HepG2 (cell line): Measurements from ENCODE around the gene CD79A. TPM values are rescaled to one million over a fixed set of nuclear protein-coding genes. Genes with fewer than 3 reads are reported as not detected.

Experiments
- ATAC-seq: fragments of 200-7000 bp; cut with Tn5 transposase; 3 replicates; pipeline ENCODE4 v1.9.1; 2020; ENCODE audit warnings: mild to moderate bottlenecking, moderate library complexity
- BruUV-seq: library from RNA; stranded (reverse); fragments of 400-500 nt; replicated peaks from 2 replicates; lab custom pipeline; 2021; lab: Mats Ljungman, UMichigan
- CTCF ChIA-PET: fragments of 300-600 bp; formaldehyde crosslinking; extraction: SDS; loops from one replicate; lab custom pipeline; 2021; ENCODE audit warnings: low total read pairs, inconsistent platforms, low intra/inter-chr PET ratio; lab: Yijun Ruan, JAX
- POLR2A ChIA-PET: fragments of 350-600 bp; sonication (Branson Sonifier 250); formaldehyde crosslinking; loops from one replicate; lab custom pipeline; 2020; ENCODE audit warnings: antibody characterized with exemption, inconsistent platforms; lab: Yijun Ruan, JAX
- DNase-seq: peaks from one replicate; pipeline ENCODE4 v3.0.0-alpha.2; 2015; ENCODE audit warnings: low spot score
- FAIRE-seq: peaks from 3 replicates; lab custom pipeline; 2011; peaks lifted over from hg19 to GRCh38; lab: Jason Lieb, UNC
- H2AFZ ChIP-seq: one replicate; pipeline ENCODE4 v1.6.1; 2011; ENCODE audit warnings: low read length, inconsistent platforms
- H3K27ac ChIP-seq: fragments of 300-600 bp; 3 replicates; pipeline ENCODE4 v1.8.0; 2011; ENCODE audit warnings: mixed run types, mild to moderate bottlenecking, mixed read lengths, low read length, inconsistent platforms; ENCODE audit not compliant: insufficient read depth; ENCODE audit errors: extremely low read length
- H3K27me3 ChIP-seq, 2 experiments: fragments of 200-600 bp in 1 of 2; 2 replicates in 1 of 2; 3 replicates in 1 of 2; pipeline versions ENCODE4 v1.6.0 to v1.8.0; 2011; ENCODE audit warnings: low read length in 2 of 2, mild to moderate bottlenecking in 2 of 2, moderate library complexity in 2 of 2, inconsistent platforms in 1 of 2; ENCODE audit not compliant: insufficient read depth in 2 of 2, control insufficient read depth in 1 of 2
- H3K36me3 ChIP-seq, 2 experiments: fragments of 200-600 bp in 1 of 2; replicated peaks in 1 of 2; 2 replicates in 1 of 2; 3 replicates in 1 of 2; pipeline versions ENCODE4 v1.5.1 to v1.8.0; 2011; ENCODE audit warnings: low read length in 2 of 2, inconsistent platforms in 1 of 2; ENCODE audit not compliant: insufficient read depth in 2 of 2, control insufficient read depth in 1 of 2
- H3K4me1 ChIP-seq: 2 replicates; pipeline ENCODE4 v1.5.1; 2012; ENCODE audit warnings: low read length, inconsistent platforms; ENCODE audit not compliant: insufficient read depth
- H3K4me2 ChIP-seq: 2 replicates; pipeline ENCODE4 v1.6.0; 2011; ENCODE audit warnings: low read depth, low read length, inconsistent platforms
- H3K4me3 ChIP-seq, 3 experiments: fragments of 200-600 bp in 1 of 3; sonication (generic), shearing (Covaris generic) in 1 of 3; replicated peaks in 1 of 3; 2 replicates each; pipeline ENCODE4 v1.5.1; 2011 to 2016; ENCODE audit warnings: low read length in 3 of 3, inconsistent platforms in 2 of 3, low read depth in 2 of 3, mild to moderate bottlenecking in 2 of 3, control low read depth in 1 of 3, mixed read lengths in 1 of 3; ENCODE audit not compliant: insufficient read depth in 1 of 3
- H3K79me2 ChIP-seq: one replicate; pipeline ENCODE4 v1.6.1; 2011; ENCODE audit warnings: low read length, inconsistent platforms; ENCODE audit not compliant: insufficient read depth
- H3K9ac ChIP-seq: 2 replicates; pipeline ENCODE4 v1.6.0; 2011; ENCODE audit warnings: mild to moderate bottlenecking, low read depth, low read length, inconsistent platforms; ENCODE audit not compliant: insufficient read depth
- H3K9me3 ChIP-seq: 2 replicates; pipeline ENCODE4 v1.5.1; 2012; ENCODE audit warnings: mild to moderate bottlenecking, low read length
- H4K20me1 ChIP-seq: 2 replicates; pipeline ENCODE4 v1.6.0; 2011; ENCODE audit warnings: inconsistent platforms, mild to moderate bottlenecking, low read length, moderate library complexity; ENCODE audit not compliant: insufficient read depth
- CEBPB ChIP-seq: IDR thresholded peaks from 2 replicates; pipeline ENCODE4 v1.6.1; 2011; ENCODE audit warnings: low read depth, low read length, improper control_type of control experiment, borderline replicate concordance
- FOXA1 ChIP-seq, 2 experiments: fragments of 450-650 bp in 1 of 2; sonication (generic) in 1 of 2; formaldehyde crosslinking in 1 of 2; IDR thresholded peaks; 2 replicates each; pipeline versions ENCODE4 v1.4.0 to v1.6.1; 2016 to 2020; ENCODE audit warnings: missing genetic modification reagents in 1 of 2
- HIVEP1 ChIP-seq: sonication (generic); formaldehyde crosslinking; IDR thresholded peaks from 2 replicates; pipeline ENCODE4 v1.4.0; 2020; ENCODE audit warnings: mild to moderate bottlenecking, missing genetic modification reagents
- HOXD1 ChIP-seq: sonication (generic); formaldehyde crosslinking; IDR thresholded peaks from 2 replicates; pipeline ENCODE4 v1.5.0; 2020; ENCODE audit warnings: missing genetic modification reagents
- MTERF4 ChIP-seq: sonication (generic); formaldehyde crosslinking; IDR thresholded peaks from 2 replicates; pipeline ENCODE4 v1.8.0; 2023; ENCODE audit warnings: mild to moderate bottlenecking, missing genetic modification reagents
- SRSF1 ChIP-seq: fragments of 200-400 bp; formaldehyde crosslinking; optimal IDR thresholded peaks from 2 replicates; pipeline ENCODE3; 2017; ENCODE audit warnings: mild to moderate bottlenecking, low read depth, low read length, moderate library complexity
- TIGD3 ChIP-seq: sonication (generic); formaldehyde crosslinking; IDR thresholded peaks from 2 replicates; pipeline ENCODE4 v1.5.1; 2020; ENCODE audit warnings: mild to moderate bottlenecking, missing genetic modification reagents, borderline replicate concordance
- ZMYM2 ChIP-seq: sonication (generic); formaldehyde crosslinking; IDR thresholded peaks from 2 replicates; pipeline ENCODE4 v1.8.0; 2022; ENCODE audit warnings: mild to moderate bottlenecking, missing genetic modification reagents
- ZNF256 ChIP-seq: sonication (generic); formaldehyde crosslinking; conservative IDR thresholded peaks from 2 replicates; pipeline ENCODE4 v1.4.0; 2020; ENCODE audit warnings: missing genetic modification reagents
- ZNF367 ChIP-seq: sonication (generic); formaldehyde crosslinking; IDR thresholded peaks from 2 replicates; pipeline ENCODE4 v1.4.0; 2020; ENCODE audit warnings: missing genetic modification reagents, borderline replicate concordance
- ZSCAN12 ChIP-seq: sonication (generic); formaldehyde crosslinking; IDR thresholded peaks from 2 replicates; pipeline ENCODE4 v1.9.0; 2021; ENCODE audit warnings: mild to moderate bottlenecking, missing genetic modification reagents
- WGBS: methylation state at CpG from one replicate; pipeline ENCODE4 v1.1.6; 2017; ENCODE audit warnings: low lambda C conversion rate; 5-methylcytosine and 5-hydroxymethylcytosine counted together
- in situ Hi-C: cut with HindIII; loops from 2 replicates; pipeline ENCODE4 v1.10.0; 2017; ENCODE audit warnings: low pct_unique_long_range_greater_than_20kb; ENCODE audit not compliant: extremely low pct_ligation_motif_present
- intact Hi-C: fragments of 100-400 bp; cut with micrococcal nuclease; formaldehyde crosslinking; loops from one replicate; pipeline ENCODE4 v1.10.0; 2022; ENCODE audit not compliant: unreplicated experiment
- polyA plus RNA-seq, 8 experiments: library from polyadenylated mRNA; depleted of rRNA in 3 of 8; stranded (reverse) in 7 of 8; unstranded in 1 of 8; fragments of >200 nt; fragmentation: Illumina TruSeq in 4 of 8; extraction: Trizol in 4 of 8; gene quantifications; 2 replicates each; pipeline versions ENCODE4 v1.2.1 to v1.2.3, GENCODE V29; 2011 to 2016; ENCODE audit warnings: low read depth in 4 of 8, missing spikeins in 1 of 8, mixed read lengths in 1 of 8; ENCODE audit not compliant: insufficient read depth in 1 of 8
- total RNA-seq, 5 experiments: library from RNA; depleted of rRNA; stranded (reverse); fragments of >200 nt; fragmentation: Illumina TruSeq; extraction: Trizol; gene quantifications; 2 replicates each; pipeline ENCODE4 v1.2.3, GENCODE V29; 2016; ENCODE audit warnings: low read depth in 1 of 5

Gene CD79A
- total and polyA plus RNA-seq, 2 of the 13 experiments (the other 11 are each of a cell fraction or from before 2014, with no cell fraction given), result 0.24 to 0.33 TPM

DNA sequence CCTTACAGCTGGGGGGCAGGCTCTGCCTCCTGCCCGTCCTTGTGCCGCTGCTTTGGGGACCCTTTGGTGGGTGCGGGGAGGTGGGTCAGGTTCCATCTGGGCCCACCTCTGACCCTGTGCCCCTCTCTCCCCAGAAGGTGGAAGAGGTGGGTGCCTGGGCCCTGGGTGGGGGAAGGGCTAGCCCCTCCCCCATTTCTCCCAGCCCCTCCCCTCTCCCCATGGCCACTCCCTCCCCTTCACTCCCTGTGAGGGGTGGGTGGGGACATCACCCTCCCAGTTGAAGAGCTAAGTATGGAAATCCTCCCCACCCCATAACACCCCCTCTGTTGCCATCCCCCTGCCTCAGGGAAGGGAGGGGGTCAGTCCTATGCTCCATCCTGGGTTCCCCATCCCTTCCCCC, 20.1 kb downstream of the CD79A start:
- in situ Hi-C loops, result no loop called here
- CTCF ChIA-PET, result no interaction called here
- Histone ChIP-seq H3K4me2 (no peak overlapping the region), H3K4me1 (peaks cover 5% of the 10 kb centered on the region), H4K20me1 (no peaks in the 10 kb centered on the region), H3K27ac (no peak overlapping the region), H3K79me2 (no peaks in the 10 kb centered on the region), H3K4me3 (no peak overlapping the region), H3K27me3 (no peaks in the 10 kb centered on the region), H3K9ac (no peak overlapping the region), H3K36me3 (peaks cover 23 to 31% of the 10 kb centered on the region in 2 experiments), H2AFZ (no peak overlapping the region), H3K9me3 (no peaks in the 10 kb centered on the region)
- intact Hi-C loops, result no loop called here
- WGBS, result 98% methylated on average over 3 of the region's 3 CpGs
- FAIRE-seq (no peak), DNase-seq (no peak), ATAC-seq (no peak)
- TF ChIP-seq SRSF1 (no peak), HIVEP1 (CRISPR knock-in tag) (no peak), FOXA1 (IDR thresholded peaks at IDR 0.05) (no peak), FOXA1 (CRISPR knock-in tag; IDR thresholded peaks at IDR 0.05) (no peak), MTERF4 (no peak), ZSCAN12 (CRISPR knock-in tag) (no peak), ZNF256 (no peak), HOXD1 (CRISPR knock-in tag) (no peak), CEBPB (no peak), ZMYM2 (CRISPR knock-in tag) (no peak), TIGD3 (CRISPR knock-in tag) (no peak), ZNF367 (CRISPR knock-in tag) (no peak)
- no TSS peak for BruUV-seq
- POLR2A ChIA-PET, result no interaction called here
